GM18499 (cell line): ENCODE results near the gene SNX25.
A peak's percentile ranks its signal among the peaks of the same experiment; 100 is the strongest.
"Not testable (repeated sequence)": the region's sequence is repeated elsewhere in the genome, so short reads cannot be mapped to it uniquely, and the experiment has no call there.

Experiments used
- ATAC-seq: cut with Tn5 transposase; IDR thresholded peaks from one replicate; pipeline ENCODE4 v1.9.1; 2021; ENCODE audit warnings: moderate number of reproducible peaks; ENCODE audit not compliant: insufficient read depth, unreplicated experiment

Gene SNX25

GRCh38 chr4:185204238-185204910 is 5.0 kb upstream of the SNX25 start:
- no peak for ATAC-seq

GRCh38 chr4:185205073-185205472 is 4.3 kb upstream of the SNX25 start:
- ATAC-seq: not testable (repeated sequence)

- ATAC-seq: no peak
Measured at GRCh38 chr4:185205697-185206342, 3.6 kb upstream of the SNX25 start.

GRCh38 chr4:185207466-185207865 is 1.9 kb upstream of the SNX25 start:
- ATAC-seq: no peak

- ATAC-seq: not testable (repeated sequence)
Measured at GRCh38 chr4:185209852-185210101, 379 bp downstream of the SNX25 start.

- ATAC-seq: no peak
Measured at GRCh38 chr4:185210102-185210981, 944 bp downstream of the SNX25 start.

- no peak for ATAC-seq
Measured at GRCh38 chr4:185211035-185211434, 1.6 kb downstream of the SNX25 start.

GRCh38 chr4:185211641-185212040 is 2.2 kb downstream of the SNX25 start:
- no peak for ATAC-seq

GRCh38 chr4:185212581-185212980 is 3.2 kb downstream of the SNX25 start:
- no peak for ATAC-seq

- peak; percentile 56 for ATAC-seq
Measured at GRCh38 chr4:185213877-185214276, 4.5 kb downstream of the SNX25 start.

- no peak for ATAC-seq
Measured at GRCh38 chr4:185215261-185215660, 5.9 kb downstream of the SNX25 start.

- no peak for ATAC-seq
Measured at GRCh38 chr4:185217408-185217975, 8.1 kb downstream of the SNX25 start.

GRCh38 chr4:185218312-185218711 is 8.9 kb downstream of the SNX25 start:
- no peak for ATAC-seq

GRCh38 chr4:185219551-185220344 is 10.3 kb downstream of the SNX25 start:
- ATAC-seq: peak; percentile 44

GRCh38 chr4:185221491-185221890 is 12.1 kb downstream of the SNX25 start:
- no peak for ATAC-seq

GRCh38 chr4:185221912-185222311 is 12.5 kb downstream of the SNX25 start:
- no peak for ATAC-seq

- ATAC-seq: no peak
Measured at GRCh38 chr4:185222598-185222997, 13.2 kb downstream of the SNX25 start.

GRCh38 chr4:185224597-185224996 is 15.2 kb downstream of the SNX25 start:
- ATAC-seq: no peak

- no peak for ATAC-seq
Measured at GRCh38 chr4:185225940-185226339, 16.5 kb downstream of the SNX25 start.

GRCh38 chr4:185227131-185227551 is 17.7 kb downstream of the SNX25 start:
- ATAC-seq: no peak
